GM19240 (cell line): Measurements from ENCODE around the gene HLA-DQB1.
"Not testable (repeated sequence)": the region's sequence is repeated elsewhere in the genome, so short reads cannot be mapped to it uniquely, and the experiment has no call there.

Source experiments
- DNase-seq: peaks from one replicate; pipeline ENCODE4 v3.0.0; 2011; ENCODE audit warnings: low spot score; ENCODE audit not compliant: insufficient read length

The HLA-DQB1 gene

DNA sequence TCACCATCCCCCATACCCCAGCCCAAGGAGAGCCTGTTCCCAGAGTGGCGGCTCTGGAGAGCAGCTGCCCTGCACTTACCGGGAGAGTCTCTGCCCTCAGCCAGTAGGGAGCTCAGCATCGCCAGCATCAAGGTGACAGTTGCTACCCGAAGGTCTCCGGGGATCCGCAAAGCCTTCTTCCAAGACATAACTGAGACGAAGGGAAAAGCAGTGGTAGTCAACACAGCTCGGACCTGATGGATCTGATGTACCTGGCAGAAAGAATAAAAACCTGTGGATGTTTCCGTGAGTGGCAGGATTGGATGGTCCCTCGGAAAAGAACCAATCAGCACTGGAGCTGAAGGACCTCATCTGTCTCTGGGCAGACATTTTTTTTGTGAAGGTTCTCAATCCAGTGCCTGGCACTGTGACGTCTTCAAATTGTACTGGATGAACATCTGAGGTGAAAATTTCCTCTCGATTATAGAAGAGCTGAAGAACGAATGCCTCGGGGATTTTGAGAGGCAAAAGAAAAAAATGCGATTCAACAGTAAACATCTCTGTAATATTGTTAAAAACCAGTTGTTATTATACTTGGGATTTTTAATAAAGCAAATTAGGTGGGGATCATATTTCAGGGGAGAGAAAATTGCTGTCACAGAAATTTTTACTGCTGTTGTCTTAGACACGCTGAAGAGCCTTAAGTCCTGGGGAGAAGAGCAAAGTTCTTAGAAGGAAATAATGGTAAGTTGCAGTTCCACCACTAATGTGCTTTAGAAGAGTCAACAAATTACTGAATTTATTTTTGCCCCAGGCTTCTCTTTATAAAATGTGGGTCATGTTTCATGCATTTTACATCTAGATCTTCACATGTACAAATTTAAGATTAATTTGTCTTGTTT lies at the start of gene HLA-DQB1:
Gene HLA-DQB1, minus strand, starts transcription at position 238 of the 881 bp plus-strand sequence. Its CDS starts 50 bp downstream, at position 188.
- DNase-seq = peak; percentile 33

DNA sequence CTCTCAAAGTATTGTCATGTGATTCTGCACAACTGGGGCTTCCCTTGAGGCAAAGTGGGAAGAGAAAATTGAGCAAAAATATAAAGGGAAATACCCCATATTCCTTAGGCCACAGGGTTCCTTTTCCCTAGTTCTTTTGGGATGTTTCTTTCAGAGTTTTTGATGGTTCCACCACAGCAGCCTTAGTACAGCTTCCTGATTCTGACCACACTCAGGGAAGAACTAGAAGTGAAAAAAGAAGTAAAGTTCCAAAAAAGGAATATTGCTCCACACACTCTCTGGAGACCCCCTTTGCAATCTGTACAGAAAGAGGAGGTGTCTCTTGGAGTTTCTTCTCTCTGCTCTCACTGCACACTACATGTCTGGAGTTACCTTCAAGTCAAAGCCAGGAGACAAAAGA lies 46.8 kb upstream of the HLA-DQB1 start:
- DNase-seq = no peak

DNA sequence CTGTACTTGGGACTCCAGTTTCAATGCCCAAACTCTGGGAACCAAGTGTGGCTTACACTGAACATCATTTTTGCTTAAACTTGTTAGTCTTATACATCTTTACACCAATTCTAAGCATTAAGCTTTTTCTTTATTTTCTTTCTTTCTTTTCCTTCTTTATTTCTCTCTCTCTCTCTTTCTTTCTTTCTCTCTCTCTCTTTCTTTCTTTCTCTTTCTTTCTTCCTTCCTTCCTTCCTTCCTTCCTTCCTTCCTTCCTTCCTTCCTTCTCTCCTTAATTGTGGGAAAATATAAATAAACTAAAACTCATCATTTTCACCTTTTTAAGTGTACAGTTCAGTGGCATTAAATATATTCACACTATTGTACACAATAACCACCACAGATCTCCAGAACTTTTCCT lies 43.2 kb upstream of the HLA-DQB1 start:
- DNase-seq = no peak

- DNase-seq = not testable (repeated sequence)
Observed at GRCh38 chr6:32705164-32705563, 38.7 kb upstream of the HLA-DQB1 start.

DNA sequence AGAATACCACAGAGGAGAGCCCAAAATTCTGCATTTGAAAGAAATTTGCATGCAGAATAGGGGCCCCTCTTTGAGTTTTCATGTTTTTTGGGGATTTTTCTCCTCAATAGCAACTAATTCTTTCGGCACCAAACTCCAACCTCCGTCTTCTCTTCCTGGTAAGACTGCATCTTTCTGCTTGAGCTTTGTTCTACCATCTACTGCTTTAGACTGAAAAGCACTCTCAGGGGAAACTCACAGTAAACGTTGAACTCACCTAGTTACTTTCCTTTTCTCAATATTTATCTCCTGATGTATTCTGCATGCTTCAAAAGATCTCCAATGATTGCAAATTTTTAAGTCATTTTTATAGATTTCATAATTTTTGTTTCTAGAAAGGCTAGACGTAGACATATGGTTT lies 36.9 kb upstream of the HLA-DQB1 start:
- no peak for DNase-seq

GRCh38 chr6:32700391-32701040 lies 34.1 kb upstream of the HLA-DQB1 start:
- no peak for DNase-seq

DNA sequence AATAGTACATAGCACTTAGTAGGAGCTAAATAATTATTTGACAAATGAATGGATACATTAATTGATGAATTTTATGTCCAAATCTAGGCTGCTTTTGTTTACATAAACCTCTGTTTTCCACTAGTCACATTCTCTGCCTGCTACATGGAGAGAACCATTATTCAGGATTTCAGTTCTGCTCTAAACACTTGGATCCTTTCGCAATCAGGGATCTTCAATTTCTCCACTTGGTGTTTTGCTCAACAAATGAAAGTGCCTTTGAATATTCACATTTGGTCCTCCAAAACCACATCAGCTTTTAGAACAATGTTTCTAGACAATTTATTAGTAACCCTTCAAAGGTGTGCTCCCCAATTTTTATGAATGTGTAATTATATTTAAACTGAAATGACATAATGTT lies 30.6 kb upstream of the HLA-DQB1 start:
- DNase-seq = no peak

- no peak for DNase-seq
Observed at GRCh38 chr6:32692019-32692418, 25.6 kb upstream of the HLA-DQB1 start.

- DNase-seq = no peak
Observed at GRCh38 chr6:32689531-32690501, 23.4 kb upstream of the HLA-DQB1 start.

GRCh38 chr6:32685603-32686002 lies 19.1 kb upstream of the HLA-DQB1 start:
- DNase-seq = no peak

DNA sequence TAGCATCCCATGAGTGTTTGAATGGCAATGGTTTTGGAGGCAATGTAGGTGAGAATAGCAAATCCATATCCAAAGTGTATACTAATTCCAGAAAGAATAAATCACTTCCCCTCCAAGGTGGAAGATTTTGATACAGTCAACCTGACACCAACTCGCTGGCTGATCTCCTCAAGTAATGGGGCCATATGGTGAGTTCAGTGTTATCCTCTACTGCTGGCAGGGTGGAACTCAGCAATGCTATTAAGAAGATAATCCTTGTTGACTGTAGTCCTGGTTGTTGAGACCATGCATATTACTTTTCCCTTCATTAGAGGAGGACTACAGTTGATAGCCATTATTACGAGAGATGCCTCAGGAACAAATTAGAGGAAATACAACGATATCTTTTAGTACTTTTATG lies 17.8 kb upstream of the HLA-DQB1 start:
- DNase-seq = no peak

DNA sequence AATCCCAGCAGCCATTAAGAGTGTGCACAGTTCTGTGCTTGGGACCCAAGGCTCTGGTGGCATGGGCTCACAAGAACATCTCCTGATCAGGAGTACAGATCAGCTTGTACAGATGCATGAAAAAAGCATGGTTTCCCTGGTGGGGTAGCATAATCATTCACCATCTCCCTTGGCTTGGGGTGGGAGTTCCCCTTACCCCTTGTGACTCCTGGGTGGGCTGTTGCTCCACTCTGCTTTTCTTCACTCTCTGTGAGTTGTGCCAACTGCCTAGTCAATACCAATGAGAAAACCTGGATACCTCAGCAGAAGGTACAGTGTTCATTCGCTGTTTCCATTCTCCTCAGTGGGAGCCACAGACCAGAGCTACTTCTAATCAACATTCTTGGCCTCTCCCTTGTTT lies 13.6 kb upstream of the HLA-DQB1 start:
- no peak for DNase-seq

DNA sequence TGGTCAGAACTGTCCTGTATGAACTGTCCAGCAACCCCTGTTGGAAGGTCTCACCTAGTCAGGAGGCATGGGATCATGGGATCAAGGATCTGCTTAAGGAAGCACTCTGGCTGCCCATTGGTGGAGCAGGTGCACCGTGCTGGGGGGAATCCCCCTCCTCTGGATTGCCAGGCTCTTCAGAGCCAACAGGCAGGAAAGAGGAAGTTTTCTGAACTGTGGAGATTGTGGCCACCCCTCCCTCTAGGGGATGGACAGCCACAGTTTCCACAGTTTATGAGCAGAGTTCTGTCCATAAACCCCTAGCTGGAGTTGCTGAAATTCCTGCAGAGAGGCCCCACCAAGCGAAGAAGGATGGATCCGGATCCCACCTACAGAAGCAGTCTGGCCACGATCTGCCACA lies 13.0 kb upstream of the HLA-DQB1 start:
- no peak for DNase-seq

DNA sequence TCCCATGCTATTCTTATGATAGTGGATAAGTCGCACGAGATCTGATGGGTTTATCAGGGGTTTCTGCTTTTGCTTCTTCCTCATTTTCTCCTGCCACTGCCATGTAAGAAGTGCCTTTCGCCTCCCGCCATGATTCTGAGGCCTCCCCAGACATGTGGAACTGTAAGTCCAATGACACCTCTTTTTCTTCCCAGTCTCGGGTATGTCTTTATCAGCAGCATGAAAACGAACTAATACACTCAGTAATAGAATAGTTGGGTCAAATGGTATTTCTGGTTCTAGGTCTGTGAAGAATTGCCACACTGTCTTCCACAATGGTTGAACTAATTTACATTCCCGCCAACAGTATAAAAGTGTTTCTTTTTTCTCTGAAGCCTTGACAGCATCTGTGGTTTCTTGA lies 7.7 kb upstream of the HLA-DQB1 start:
- not testable (repeated sequence) for DNase-seq

GRCh38 chr6:32671908-32672307 lies 5.5 kb upstream of the HLA-DQB1 start:
- DNase-seq = not testable (repeated sequence)

- no peak for DNase-seq
Observed at GRCh38 chr6:32669893-32670292, 3.4 kb upstream of the HLA-DQB1 start.

- no peak for DNase-seq
Observed at GRCh38 chr6:32669240-32669639, 2.8 kb upstream of the HLA-DQB1 start.

GRCh38 chr6:32668226-32668747 lies 1.8 kb upstream of the HLA-DQB1 start:
- peak; percentile 48 for DNase-seq

DNA sequence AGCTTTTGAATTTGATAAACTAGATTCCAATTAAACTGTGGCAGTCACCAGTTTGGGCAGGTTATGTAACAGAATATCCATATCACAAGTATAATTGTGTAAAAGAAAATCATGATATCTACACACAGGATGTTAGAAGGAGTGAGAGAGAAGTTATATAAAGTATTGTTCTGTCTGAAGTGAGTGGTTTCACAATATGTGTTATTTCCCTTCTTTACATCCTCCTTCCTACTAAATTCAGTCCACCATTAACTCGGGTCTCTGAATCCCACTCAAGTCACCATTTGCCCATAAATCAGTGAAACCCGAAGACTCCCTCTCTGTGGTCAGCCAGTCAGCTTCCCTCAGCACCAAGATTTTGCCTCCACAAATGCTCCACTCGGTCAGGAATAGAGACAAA lies 796 bp downstream of the HLA-DQB1 start:
- DNase-seq = no peak

- no peak for DNase-seq
Observed at GRCh38 chr6:32664827-32665362, 1.6 kb downstream of the HLA-DQB1 start.

DNA sequence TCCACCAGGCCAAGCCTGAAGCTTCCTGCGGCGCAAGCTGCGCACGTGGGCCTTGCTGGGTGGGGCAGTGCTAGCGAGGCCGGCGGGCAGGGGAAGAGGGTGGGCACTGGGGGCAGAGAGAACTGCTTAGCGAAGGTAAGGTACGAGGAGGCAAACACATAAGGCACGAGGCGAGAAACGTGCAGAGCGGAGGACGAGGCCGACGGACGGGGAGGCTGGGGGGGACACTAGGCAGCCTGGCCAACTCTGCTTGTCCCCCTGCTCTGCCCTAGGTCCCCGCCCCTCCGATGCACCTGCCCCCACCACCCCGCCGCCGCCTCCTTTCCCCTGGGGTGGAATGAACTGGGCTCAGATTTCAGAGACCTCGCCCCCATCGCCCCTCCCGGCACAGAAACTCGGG lies 2.1 kb downstream of the HLA-DQB1 start:
- no peak for DNase-seq
